Testis (tissue), 3 donors: ENCODE measurements around the gene CCDC93. TPM values are rescaled to one million over a fixed set of nuclear protein-coding genes. Genes with fewer than 3 reads are reported as not detected.

ENCODE experiments used
- DNase-seq: peaks from one replicate; pipeline ENCODE4 v3.0.0-alpha.2; 2019
- H3K27ac ChIP-seq, 2 donors: fragments of 200-600 bp; sonication (generic); one replicate each; pipeline ENCODE4 v1.5.1; 2019
- H3K27me3 ChIP-seq: fragments of 200-600 bp; sonication (generic); one replicate; pipeline ENCODE4 v1.5.1; 2019
- H3K36me3 ChIP-seq: fragments of 200-600 bp; sonication (generic); one replicate; pipeline ENCODE4 v1.5.1; 2017; ENCODE audit warnings: low read depth; ENCODE audit errors: missing control alignments
- H3K4me1 ChIP-seq: fragments of 200-600 bp; sonication (generic); one replicate; pipeline ENCODE4 v1.5.1; 2019
- H3K4me3 ChIP-seq, 2 donors: fragments of 200-600 bp; sonication (generic); one replicate each; pipeline ENCODE4 v1.5.1; 2017 to 2019
- H3K9me3 ChIP-seq: fragments of 200-600 bp; sonication (generic); one replicate; pipeline ENCODE4 v1.5.1; 2017
- POLR2A ChIP-seq: fragments of 450-650 bp; IDR thresholded peaks from one replicate; pipeline ENCODE4 v1.6.1; 2017; ENCODE audit warnings: antibody characterized with exemption, mild to moderate bottlenecking, moderate library complexity
- WGBS, 2 donors: methylation state at CpG; one replicate each; pipeline ENCODE4 v1.1.5; 2018; 5-methylcytosine and 5-hydroxymethylcytosine counted together
- intact Hi-C: fragments of 100-400 bp; cut with DNase I; formaldehyde crosslinking; loops from one replicate; pipeline ENCODE4 v1.15.1; 2023; ENCODE audit warnings: low total_unique reads
- polyA plus RNA-seq: library from polyadenylated mRNA; stranded (reverse); fragments of 350-450 nt; fragmentation: Illumina TruSeq; extraction: RNeasy Lipid Tissue Mini Kit (QIAGEN cat#74804); gene quantifications from one replicate; pipeline ENCODE4 v1.2.3, GENCODE V29; 2014; ENCODE audit warnings: low read depth, low replicate concordance; ENCODE audit not compliant: insufficient read depth
- total RNA-seq, 2 donors: library from RNA; depleted of rRNA; stranded (reverse); fragments of >200 nt; gene quantifications; one replicate each; pipeline ENCODE4 v1.2.3, GENCODE V29; 2016
- TF ChIP-seq, protein P1 (sequence below), 3 experiments: fragments of 450-650 bp in 2 of 3; fragments of 200-600 bp in 1 of 3; sonication (generic) in 1 of 3; IDR thresholded peaks; one replicate each; pipeline ENCODE4 v1.5.1; 2016 to 2019; ENCODE audit warnings: antibody characterized with exemption in 3 of 3, mild to moderate bottlenecking in 2 of 3, moderate library complexity in 1 of 3

The CCDC93 gene
- total and polyA plus RNA-seq, 3 donors from 2014 or later = 44.4 to 82.3 (median 61.6) TPM

DNA sequence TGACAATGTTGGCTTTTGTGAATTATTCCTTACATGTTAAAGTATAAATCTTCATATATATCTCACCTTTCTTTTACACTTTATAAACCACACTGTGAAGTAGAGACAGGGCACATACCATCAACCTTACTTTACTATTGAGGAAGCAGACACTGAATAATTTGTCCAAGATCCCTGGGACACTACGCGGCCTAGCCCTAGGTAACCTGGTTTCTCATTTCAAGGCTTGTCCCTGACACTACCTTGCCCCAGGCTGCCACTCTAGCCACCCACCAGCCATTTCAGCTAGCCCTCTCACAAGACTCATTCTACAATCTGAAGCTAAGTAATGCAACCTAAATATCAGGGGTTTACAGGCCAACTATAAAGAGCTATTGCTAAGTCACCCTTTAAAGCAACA lies 26.7 kb downstream of the CCDC93 start:
- intact Hi-C loops = no loop called here
- DNase-seq = no peak
- Histone ChIP-seq H3K27ac (no peak overlapping the region), H3K36me3 (no peaks in the 10 kb centered on the region), H3K9me3 (no peaks in the 10 kb centered on the region), H3K4me1 (no peaks in the 10 kb centered on the region), H3K27me3 (no peaks in the 10 kb centered on the region), H3K4me3 (no peak overlapping the region)
- 94 to 98% methylated on average over 2 of the region's 2 CpGs for WGBS, 2 donors
- TF ChIP-seq POLR2A = no peak
- TF ChIP-seq, protein P1, sequence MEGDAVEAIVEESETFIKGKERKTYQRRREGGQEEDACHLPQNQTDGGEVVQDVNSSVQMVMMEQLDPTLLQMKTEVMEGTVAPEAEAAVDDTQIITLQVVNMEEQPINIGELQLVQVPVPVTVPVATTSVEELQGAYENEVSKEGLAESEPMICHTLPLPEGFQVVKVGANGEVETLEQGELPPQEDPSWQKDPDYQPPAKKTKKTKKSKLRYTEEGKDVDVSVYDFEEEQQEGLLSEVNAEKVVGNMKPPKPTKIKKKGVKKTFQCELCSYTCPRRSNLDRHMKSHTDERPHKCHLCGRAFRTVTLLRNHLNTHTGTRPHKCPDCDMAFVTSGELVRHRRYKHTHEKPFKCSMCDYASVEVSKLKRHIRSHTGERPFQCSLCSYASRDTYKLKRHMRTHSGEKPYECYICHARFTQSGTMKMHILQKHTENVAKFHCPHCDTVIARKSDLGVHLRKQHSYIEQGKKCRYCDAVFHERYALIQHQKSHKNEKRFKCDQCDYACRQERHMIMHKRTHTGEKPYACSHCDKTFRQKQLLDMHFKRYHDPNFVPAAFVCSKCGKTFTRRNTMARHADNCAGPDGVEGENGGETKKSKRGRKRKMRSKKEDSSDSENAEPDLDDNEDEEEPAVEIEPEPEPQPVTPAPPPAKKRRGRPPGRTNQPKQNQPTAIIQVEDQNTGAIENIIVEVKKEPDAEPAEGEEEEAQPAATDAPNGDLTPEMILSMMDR (IDR thresholded peaks at IDR 0.05) = no peak

DNA sequence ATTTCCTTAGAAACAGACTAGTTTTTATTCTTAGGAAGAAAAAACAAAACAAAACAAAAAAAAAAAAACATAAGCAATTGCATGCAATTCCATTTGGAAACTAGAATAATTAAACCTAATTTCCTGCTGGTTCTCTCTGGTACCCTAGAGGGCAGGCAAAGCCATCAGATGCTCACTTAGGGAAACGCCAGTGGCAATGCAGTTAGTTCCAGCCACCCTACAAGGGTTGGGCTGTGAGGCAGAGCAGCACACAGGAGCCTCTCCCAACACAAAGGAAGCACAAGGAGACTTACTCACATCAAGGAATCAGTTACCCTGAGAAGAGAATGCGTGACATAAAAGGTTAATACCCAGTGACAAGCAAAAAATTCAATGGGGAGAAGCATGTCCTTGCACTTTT lies 28.8 kb downstream of the CCDC93 start:
- TF ChIP-seq, protein P1 (IDR thresholded peaks at IDR 0.05) = no peak
- TF ChIP-seq POLR2A = no peak
- intact Hi-C loops = no loop called here
- Histone ChIP-seq H3K27ac (no peak overlapping the region), H3K27me3 (no peaks in the 10 kb centered on the region), H3K4me3 (no peak overlapping the region), H3K36me3 (no peaks in the 10 kb centered on the region), H3K4me1 (no peaks in the 10 kb centered on the region), H3K9me3 (no peaks in the 10 kb centered on the region)
- WGBS, 2 donors = 83 to 89% methylated on average over 2 of the region's 2 CpGs
- DNase-seq = no peak

DNA sequence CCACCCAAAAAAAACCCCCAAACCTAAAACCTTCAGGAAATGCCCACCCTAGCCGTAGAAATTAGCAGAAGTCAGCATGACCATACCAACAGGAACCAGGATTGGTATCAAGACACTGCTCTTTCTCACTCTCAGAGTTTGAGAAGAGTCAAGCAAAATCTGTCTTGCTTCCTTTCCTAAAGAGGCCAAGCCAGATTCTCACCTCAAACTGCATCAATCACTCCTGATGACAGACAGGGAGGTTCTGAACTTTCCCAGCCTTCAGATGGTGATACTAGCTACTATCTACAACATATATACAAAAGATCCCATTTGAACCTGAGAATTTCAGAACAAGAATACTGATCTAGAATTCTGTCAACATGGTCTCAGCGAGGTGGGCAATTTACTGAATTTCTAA lies 29.7 kb downstream of the CCDC93 start:
- Histone ChIP-seq H3K27me3 (no peaks in the 10 kb centered on the region), H3K27ac (no peak overlapping the region), H3K4me1 (no peaks in the 10 kb centered on the region), H3K4me3 (no peak overlapping the region), H3K36me3 (no peaks in the 10 kb centered on the region), H3K9me3 (no peaks in the 10 kb centered on the region)
- WGBS, 2 donors = 66 to 74% methylated on average over 2 of the region's 2 CpGs
- TF ChIP-seq, protein P1 (IDR thresholded peaks at IDR 0.05) = no peak
- TF ChIP-seq POLR2A = no peak
- intact Hi-C loops = no loop called here
- DNase-seq = no peak

DNA sequence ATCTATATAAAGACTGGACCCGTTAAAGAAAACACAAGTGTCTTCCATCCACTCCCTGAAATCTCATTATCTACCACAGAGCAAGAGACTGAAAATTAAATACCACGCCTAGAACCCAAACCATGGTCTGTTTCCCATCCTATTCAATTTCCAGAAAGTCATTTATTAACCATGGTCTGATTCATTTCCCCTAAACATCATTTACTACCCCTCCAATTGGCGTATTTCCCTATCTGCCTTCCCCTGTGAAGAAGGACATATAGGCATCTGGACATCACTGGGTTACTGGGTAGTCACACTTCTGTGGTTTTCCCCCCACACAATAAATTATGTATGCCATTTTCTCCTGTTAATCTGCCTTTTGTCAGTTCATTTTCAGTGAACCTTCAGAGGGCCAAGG lies 30.8 kb downstream of the CCDC93 start:
- TF ChIP-seq POLR2A = no peak
- TF ChIP-seq, protein P1 (IDR thresholded peaks at IDR 0.05) = no peak
- Histone ChIP-seq H3K4me1 (no peaks in the 10 kb centered on the region), H3K9me3 (no peaks in the 10 kb centered on the region), H3K36me3 (no peaks in the 10 kb centered on the region), H3K27ac (no peak overlapping the region), H3K4me3 (no peak overlapping the region), H3K27me3 (no peaks in the 10 kb centered on the region)
- 86 to 89% methylated on average over 3 of the region's 3 CpGs for WGBS, 2 donors
- DNase-seq = no peak
- intact Hi-C loops = no loop called here

DNA sequence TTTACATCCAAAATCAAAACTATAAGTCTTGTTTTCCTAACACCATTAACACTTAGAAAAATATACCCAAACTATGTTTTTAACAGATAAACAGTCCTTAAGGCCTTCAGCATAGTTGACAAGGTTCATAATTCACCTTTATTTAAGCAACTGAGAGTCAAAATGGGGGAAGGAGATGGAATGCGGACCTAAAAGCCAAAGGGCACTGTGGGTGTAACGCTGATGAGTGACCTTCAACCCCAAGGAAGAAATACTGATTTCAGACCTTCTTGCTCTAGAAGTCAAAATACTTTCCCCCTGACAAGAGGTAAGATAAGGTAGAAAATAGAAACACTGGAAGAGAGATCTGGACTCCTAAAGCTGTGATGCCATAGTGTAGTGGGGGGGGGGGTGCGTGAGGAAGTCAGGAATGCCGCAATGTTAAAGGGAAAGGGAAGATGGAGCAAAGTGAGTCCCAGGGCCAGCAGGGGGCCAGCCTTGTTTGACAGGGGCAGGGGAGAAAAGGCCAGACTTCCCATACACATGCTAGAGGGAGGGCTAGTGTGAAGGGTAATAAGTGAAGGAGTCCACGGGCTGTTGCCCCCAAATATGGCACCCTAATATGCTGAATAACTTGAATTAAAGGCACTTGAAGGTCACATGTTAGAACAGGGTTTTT lies 31.4 kb downstream of the CCDC93 start:
- H3K27ac ChIP-seq = no peak overlapping the region
- no peak for DNase-seq
- intact Hi-C loops = no loop called here
- TF ChIP-seq, protein P1 (IDR thresholded peaks at IDR 0.05) = no peak
- TF ChIP-seq POLR2A = no peak
- 85 to 94% methylated on average over 5 of the region's 5 CpGs for WGBS, 2 donors
- no peaks in the 10 kb centered on the region for H3K4me1 ChIP-seq
- H3K4me3 ChIP-seq = no peak overlapping the region
- no peaks in the 10 kb centered on the region for H3K27me3 ChIP-seq
- H3K9me3 ChIP-seq = no peaks in the 10 kb centered on the region
- H3K36me3 ChIP-seq = no peaks in the 10 kb centered on the region
